Parathyroid adenoma (tissue), 2 donors: ENCODE results near the gene CFAP97D1.
A peak's percentile ranks its signal among the peaks of the same experiment; 100 is the strongest.

Source experiments
- H2AFZ ChIP-seq: fragments of 300-600 bp; sonication (generic); one replicate; pipeline ENCODE4 v1.7.0; 2017; ENCODE audit warnings: antibody characterized with exemption, mild to moderate bottlenecking
- H3K27ac ChIP-seq: fragments of 300-600 bp; sonication (generic); one replicate; pipeline ENCODE4 v1.7.0; 2017
- H3K27me3 ChIP-seq: fragments of 300-600 bp; sonication (generic); one replicate; pipeline ENCODE4 v1.7.0; 2017; ENCODE audit warnings: low read length; ENCODE audit not compliant: control insufficient read depth, insufficient read depth
- H3K36me3 ChIP-seq: fragments of 300-600 bp; sonication (generic); one replicate; pipeline ENCODE4 v1.7.0; 2017; ENCODE audit warnings: low read length; ENCODE audit not compliant: control insufficient read depth, insufficient read depth
- H3K4me1 ChIP-seq: fragments of 300-600 bp; sonication (generic); one replicate; pipeline ENCODE4 v1.7.0; 2017; ENCODE audit warnings: control low read depth
- H3K4me2 ChIP-seq: fragments of 300-600 bp; sonication (generic); one replicate; pipeline ENCODE4 v1.7.0; 2017; ENCODE audit warnings: low read length
- H3K4me3 ChIP-seq: fragments of 300-600 bp; sonication (generic); one replicate; pipeline ENCODE4 v1.7.0; 2017; ENCODE audit warnings: low read depth, low read length
- H3K79me2 ChIP-seq: fragments of 300-600 bp; sonication (generic); one replicate; pipeline ENCODE4 v1.7.0; 2017; ENCODE audit warnings: control low read depth
- H3K9ac ChIP-seq: fragments of 300-600 bp; sonication (generic); one replicate; pipeline ENCODE4 v1.7.0; 2017; ENCODE audit warnings: mild to moderate bottlenecking
- H3K9me3 ChIP-seq: fragments of 300-600 bp; sonication (generic); one replicate; pipeline ENCODE4 v1.7.0; 2017; ENCODE audit warnings: low read length; ENCODE audit not compliant: control insufficient read depth
- CTCF ChIP-seq: fragments of 300-600 bp; sonication (generic); IDR thresholded peaks from one replicate; pipeline ENCODE4 v1.7.0; 2017; ENCODE audit warnings: antibody characterized with exemption, mild to moderate bottlenecking
- donor health status: primary hyperparathyroidism.

The CFAP97D1 gene

GRCh38 chr17:43780135-43780534 lies at the start of gene CFAP97D1:
Gene CFAP97D1, plus strand, starts transcription at chr17:43780435. Its CDS starts 28 bp downstream, at chr17:43780463.
- Histone ChIP-seq H3K27me3 (no peaks in the 10 kb centered on the region), H3K4me3 (peak within 1 kb of the TSS; percentile 85), H3K9ac (no peak within 1 kb of the TSS), H3K4me2 (peak within 1 kb of the TSS; percentile 86), H3K9me3 (no peaks in the 10 kb centered on the region), H3K4me1 (peaks cover 4% of the 10 kb centered on the region), H3K79me2 (peaks cover 8% of the 10 kb centered on the region), H2AFZ (peak within 1 kb of the TSS; percentile 94), H3K27ac (no peak within 1 kb of the TSS), H3K36me3 (no peaks in the 10 kb centered on the region)
- no peak for TF ChIP-seq CTCF

- no peaks in the 10 kb centered on the region for H3K9me3 ChIP-seq
- H3K4me3 ChIP-seq: no peak overlapping the region
- H3K79me2 ChIP-seq: no peaks in the 10 kb centered on the region
- H2AFZ ChIP-seq: no peak overlapping the region
- no peaks in the 10 kb centered on the region for H3K27me3 ChIP-seq
- H3K9ac ChIP-seq: no peak overlapping the region
- no peaks in the 10 kb centered on the region for H3K36me3 ChIP-seq
- TF ChIP-seq CTCF: no peak
- H3K4me1 ChIP-seq: no peaks in the 10 kb centered on the region
- H3K27ac ChIP-seq: no peak overlapping the region
- H3K4me2 ChIP-seq: no peak overlapping the region
Measured at GRCh38 chr17:43732958-43733357, 47.3 kb upstream of the CFAP97D1 start.

GRCh38 chr17:43733956-43734355 lies 46.3 kb upstream of the CFAP97D1 start:
- no peak overlapping the region for H3K27ac ChIP-seq
- no peaks in the 10 kb centered on the region for H3K9me3 ChIP-seq
- no peak overlapping the region for H2AFZ ChIP-seq
- no peak overlapping the region for H3K4me2 ChIP-seq
- no peaks in the 10 kb centered on the region for H3K36me3 ChIP-seq
- no peak for TF ChIP-seq CTCF
- no peak overlapping the region for H3K9ac ChIP-seq
- no peaks in the 10 kb centered on the region for H3K4me1 ChIP-seq
- H3K4me3 ChIP-seq: no peak overlapping the region
- H3K27me3 ChIP-seq: no peaks in the 10 kb centered on the region
- H3K79me2 ChIP-seq: no peaks in the 10 kb centered on the region

- Histone ChIP-seq H3K27ac (no peak overlapping the region), H3K4me1 (no peaks in the 10 kb centered on the region), H3K36me3 (no peaks in the 10 kb centered on the region), H3K27me3 (no peaks in the 10 kb centered on the region), H3K4me2 (no peak overlapping the region), H3K9me3 (no peaks in the 10 kb centered on the region), H2AFZ (no peak overlapping the region), H3K4me3 (no peak overlapping the region), H3K79me2 (no peaks in the 10 kb centered on the region), H3K9ac (no peak overlapping the region)
- TF ChIP-seq CTCF: no peak
Measured at GRCh38 chr17:43734376-43734775, 45.9 kb upstream of the CFAP97D1 start.

GRCh38 chr17:43736389-43736788 lies 43.8 kb upstream of the CFAP97D1 start:
- Histone ChIP-seq H3K27ac (no peak overlapping the region), H3K4me2 (no peak overlapping the region), H3K4me1 (no peaks in the 10 kb centered on the region), H2AFZ (no peak overlapping the region), H3K79me2 (no peaks in the 10 kb centered on the region), H3K9ac (no peak overlapping the region), H3K27me3 (no peaks in the 10 kb centered on the region), H3K36me3 (no peaks in the 10 kb centered on the region), H3K9me3 (no peaks in the 10 kb centered on the region), H3K4me3 (no peak overlapping the region)
- TF ChIP-seq CTCF: no peak
